ENCODE measurements around the gene VGLL1. TPM values are rescaled to one million over a fixed set of nuclear protein-coding genes. Genes with fewer than 3 reads are reported as not detected.

Gene VGLL1
- total RNA-seq, 2 experiments from 2014 or later: not detected

DNA sequence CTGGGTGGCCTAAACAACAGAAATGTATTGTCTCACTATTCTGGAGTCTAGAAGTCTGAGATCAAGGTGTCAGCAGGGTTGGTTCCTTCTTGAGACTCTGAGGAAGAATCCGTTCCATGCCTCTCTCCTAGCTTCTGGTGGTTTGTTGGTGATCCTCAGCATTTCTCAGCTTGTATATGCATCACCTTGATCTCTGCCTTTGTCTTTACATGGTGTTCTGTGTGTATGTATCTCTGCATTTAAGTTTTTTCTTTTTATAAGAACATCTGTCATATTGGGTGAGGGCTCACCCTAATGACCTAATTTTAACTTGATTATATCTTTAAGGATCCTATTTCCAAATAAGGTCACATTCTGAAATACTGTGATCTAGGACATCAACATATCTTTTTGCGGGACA, 65.3 kb downstream of the VGLL1 start:
- CTCF ChIA-PET (ENCODE audit: unreplicated experiment): no interaction called here
- H3K4me1 ChIP-seq (ENCODE audit: insufficient read depth, low read length, poor library complexity, severe bottlenecking): no peaks in the 10 kb centered on the region
- H3K36me3 ChIP-seq (ENCODE audit: insufficient read depth, low read length): no peaks in the 10 kb centered on the region
- H4K20me1 ChIP-seq (ENCODE audit: insufficient read depth, low read length): no peaks in the 10 kb centered on the region
- no peak overlapping the region for H3K4me2 ChIP-seq (ENCODE audit: low read length)
- H3K9me3 ChIP-seq (ENCODE audit: low read length): no peaks in the 10 kb centered on the region
- no peak for DNase-seq (ENCODE audit: low spot score)
- no peaks in the 10 kb centered on the region for H3K9me2 ChIP-seq (ENCODE audit: insufficient read depth, low read length)
- intact Hi-C loops (cut with micrococcal nuclease; ENCODE audit: unreplicated experiment): no loop called here
- POLR2A ChIA-PET: no interaction called here
- TF ChIP-seq, protein P1, sequence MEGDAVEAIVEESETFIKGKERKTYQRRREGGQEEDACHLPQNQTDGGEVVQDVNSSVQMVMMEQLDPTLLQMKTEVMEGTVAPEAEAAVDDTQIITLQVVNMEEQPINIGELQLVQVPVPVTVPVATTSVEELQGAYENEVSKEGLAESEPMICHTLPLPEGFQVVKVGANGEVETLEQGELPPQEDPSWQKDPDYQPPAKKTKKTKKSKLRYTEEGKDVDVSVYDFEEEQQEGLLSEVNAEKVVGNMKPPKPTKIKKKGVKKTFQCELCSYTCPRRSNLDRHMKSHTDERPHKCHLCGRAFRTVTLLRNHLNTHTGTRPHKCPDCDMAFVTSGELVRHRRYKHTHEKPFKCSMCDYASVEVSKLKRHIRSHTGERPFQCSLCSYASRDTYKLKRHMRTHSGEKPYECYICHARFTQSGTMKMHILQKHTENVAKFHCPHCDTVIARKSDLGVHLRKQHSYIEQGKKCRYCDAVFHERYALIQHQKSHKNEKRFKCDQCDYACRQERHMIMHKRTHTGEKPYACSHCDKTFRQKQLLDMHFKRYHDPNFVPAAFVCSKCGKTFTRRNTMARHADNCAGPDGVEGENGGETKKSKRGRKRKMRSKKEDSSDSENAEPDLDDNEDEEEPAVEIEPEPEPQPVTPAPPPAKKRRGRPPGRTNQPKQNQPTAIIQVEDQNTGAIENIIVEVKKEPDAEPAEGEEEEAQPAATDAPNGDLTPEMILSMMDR (conservative IDR thresholded peaks at IDR 0.05; ENCODE audit: low read length): no peak
- no peak for TF ChIP-seq EZH2phosphoT487 (IDR thresholded peaks at IDR 0.05; ENCODE audit: borderline replicate concordance, low read depth, low read length)
- H3K4me3 ChIP-seq (ENCODE audit: low read depth, low read length, poor library complexity, severe bottlenecking): no peak overlapping the region
- BruUV-seq (replicated peaks): no TSS peak
- no peak overlapping the region for H3K27ac ChIP-seq (ENCODE audit: low read depth, low read length, poor library complexity, severe bottlenecking)
- H3K79me2 ChIP-seq (ENCODE audit: insufficient read depth, low read depth, low read length): no peaks in the 10 kb centered on the region
- H2AFZ ChIP-seq (ENCODE audit: low read length): no peak overlapping the region

DNA sequence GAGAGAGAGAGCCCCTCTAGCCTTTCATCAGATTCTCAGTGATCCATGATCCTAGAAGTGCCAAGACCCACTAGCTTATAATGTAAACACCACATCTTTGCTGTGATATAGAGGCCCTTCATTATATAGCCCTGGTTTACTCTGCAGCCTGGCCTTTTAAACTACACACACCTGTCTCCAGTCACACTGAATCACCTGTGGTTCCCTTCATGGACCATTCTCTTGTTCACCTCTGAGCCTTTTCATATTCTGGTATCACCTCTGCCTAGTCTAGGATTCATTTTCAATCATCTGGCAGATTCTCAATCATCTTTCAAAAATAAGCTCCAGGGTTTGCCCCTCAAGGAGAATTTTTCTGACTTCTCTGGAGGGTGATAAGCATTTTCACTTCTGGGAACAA, 65.9 kb downstream of the VGLL1 start:
- Histone ChIP-seq H3K9me3 (ENCODE audit: low read length) (no peaks in the 10 kb centered on the region), H3K4me2 (ENCODE audit: low read length) (no peak overlapping the region), H3K36me3 (ENCODE audit: insufficient read depth, low read length) (no peaks in the 10 kb centered on the region), H3K4me1 (ENCODE audit: insufficient read depth, low read length, poor library complexity, severe bottlenecking) (no peaks in the 10 kb centered on the region), H3K27ac (ENCODE audit: low read depth, low read length, poor library complexity, severe bottlenecking) (no peak overlapping the region), H2AFZ (ENCODE audit: low read length) (no peak overlapping the region), H3K79me2 (ENCODE audit: insufficient read depth, low read depth, low read length) (no peaks in the 10 kb centered on the region), H3K9me2 (ENCODE audit: insufficient read depth, low read length) (no peaks in the 10 kb centered on the region), H4K20me1 (ENCODE audit: insufficient read depth, low read length) (no peaks in the 10 kb centered on the region), H3K4me3 (ENCODE audit: low read depth, low read length, poor library complexity, severe bottlenecking) (no peak overlapping the region)
- ChIA-PET POLR2A (interaction anchor here (1.0 kb wide), 1 partner anchor 13 kb away, joined by 3 read pairs; no protein-coding TSS in a partner anchor), CTCF (ENCODE audit: unreplicated experiment) (no interaction called here)
- no TSS peak for BruUV-seq (replicated peaks)
- no peak for DNase-seq (ENCODE audit: low spot score)
- no peak for TF ChIP-seq EZH2phosphoT487 (IDR thresholded peaks at IDR 0.05; ENCODE audit: borderline replicate concordance, low read depth, low read length)
- TF ChIP-seq, protein P1 (conservative IDR thresholded peaks at IDR 0.05; ENCODE audit: low read length): no peak
- intact Hi-C loops (cut with micrococcal nuclease; ENCODE audit: unreplicated experiment): no loop called here

DNA sequence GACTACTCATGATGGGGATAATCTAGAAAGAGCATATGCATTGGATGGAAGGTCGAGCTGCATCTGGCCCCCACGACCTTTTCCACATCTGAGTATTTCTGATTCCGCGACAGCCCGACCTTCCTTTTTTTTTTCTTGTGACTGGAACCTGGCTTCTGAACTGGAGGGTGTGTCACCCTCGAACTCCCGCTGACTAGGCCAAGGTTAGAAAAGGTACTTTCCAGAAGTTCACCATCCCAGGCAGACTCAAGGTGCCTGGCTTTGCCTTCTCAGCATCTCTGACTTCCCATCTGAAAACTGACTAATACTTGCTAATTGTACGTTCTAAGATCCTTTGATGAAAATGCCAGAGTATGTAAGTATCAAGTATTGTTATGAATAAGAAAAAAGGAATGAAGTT, 66.6 kb downstream of the VGLL1 start:
- Histone ChIP-seq H3K9me2 (ENCODE audit: insufficient read depth, low read length) (no peaks in the 10 kb centered on the region), H4K20me1 (ENCODE audit: insufficient read depth, low read length) (no peaks in the 10 kb centered on the region), H2AFZ (ENCODE audit: low read length) (no peak overlapping the region), H3K79me2 (ENCODE audit: insufficient read depth, low read depth, low read length) (no peaks in the 10 kb centered on the region), H3K4me3 (ENCODE audit: low read depth, low read length, poor library complexity, severe bottlenecking) (no peak overlapping the region), H3K4me2 (ENCODE audit: low read length) (no peak overlapping the region), H3K9me3 (ENCODE audit: low read length) (no peaks in the 10 kb centered on the region), H3K27ac (ENCODE audit: low read depth, low read length, poor library complexity, severe bottlenecking) (no peak overlapping the region), H3K4me1 (ENCODE audit: insufficient read depth, low read length, poor library complexity, severe bottlenecking) (no peaks in the 10 kb centered on the region), H3K36me3 (ENCODE audit: insufficient read depth, low read length) (no peaks in the 10 kb centered on the region)
- ChIA-PET POLR2A (interaction anchor here (1.0 kb wide), 1 partner anchor 14 kb away, joined by 3 read pairs; no protein-coding TSS in a partner anchor), CTCF (ENCODE audit: unreplicated experiment) (no interaction called here)
- no peak for TF ChIP-seq EZH2phosphoT487 (IDR thresholded peaks at IDR 0.05; ENCODE audit: borderline replicate concordance, low read depth, low read length)
- TF ChIP-seq, protein P1 (conservative IDR thresholded peaks at IDR 0.05; ENCODE audit: low read length): no peak
- DNase-seq (ENCODE audit: low spot score): no peak
- BruUV-seq (replicated peaks): no TSS peak
- intact Hi-C loops (cut with micrococcal nuclease; ENCODE audit: unreplicated experiment): no loop called here

Data from OCI-LY7 (cell line).